Measurements from ENCODE around the gene LTB4R2.
"Not testable (repeated sequence)": the region's sequence is repeated elsewhere in the genome, so short reads cannot be mapped to it uniquely, and the experiment has no call there.

LTB4R2 gene

DNA sequence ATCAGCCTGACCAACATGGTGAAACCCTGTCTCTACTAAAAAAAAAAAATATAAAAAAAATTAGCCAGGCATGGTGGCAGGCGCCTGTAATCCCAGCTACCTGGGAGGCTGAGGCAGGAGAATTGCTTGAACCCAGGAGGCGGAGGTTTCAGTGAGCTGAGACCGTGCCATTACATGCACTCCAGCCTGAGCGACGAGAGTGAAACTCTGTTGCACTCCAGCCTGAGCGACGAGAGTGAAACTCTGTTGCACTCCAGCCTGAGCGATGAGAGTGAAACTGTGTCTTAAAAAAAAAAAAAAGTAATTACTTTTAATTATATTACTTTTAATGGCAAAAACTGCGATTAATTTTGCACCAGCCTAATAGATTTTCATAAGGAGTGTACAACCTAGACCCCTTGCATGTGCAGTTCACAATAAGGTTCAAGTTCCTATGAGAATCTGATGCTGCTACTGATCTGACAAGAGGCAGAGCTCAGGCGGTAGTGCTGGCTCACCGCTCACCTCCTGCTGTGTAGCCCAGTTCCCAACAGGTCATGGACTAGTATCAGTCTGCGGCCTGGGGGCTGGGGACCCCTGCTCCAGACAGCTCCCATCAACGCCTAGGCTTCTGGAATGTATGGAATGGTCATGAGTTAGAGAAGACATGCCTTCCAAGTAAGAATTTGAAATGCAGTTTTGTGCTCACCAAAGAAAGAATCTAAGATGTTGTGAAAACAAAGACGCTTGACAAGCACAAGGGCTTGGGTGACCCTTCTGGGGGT lies 11.5 kb downstream of the LTB4R2 start:
- no peak for DNase-seq

DNA sequence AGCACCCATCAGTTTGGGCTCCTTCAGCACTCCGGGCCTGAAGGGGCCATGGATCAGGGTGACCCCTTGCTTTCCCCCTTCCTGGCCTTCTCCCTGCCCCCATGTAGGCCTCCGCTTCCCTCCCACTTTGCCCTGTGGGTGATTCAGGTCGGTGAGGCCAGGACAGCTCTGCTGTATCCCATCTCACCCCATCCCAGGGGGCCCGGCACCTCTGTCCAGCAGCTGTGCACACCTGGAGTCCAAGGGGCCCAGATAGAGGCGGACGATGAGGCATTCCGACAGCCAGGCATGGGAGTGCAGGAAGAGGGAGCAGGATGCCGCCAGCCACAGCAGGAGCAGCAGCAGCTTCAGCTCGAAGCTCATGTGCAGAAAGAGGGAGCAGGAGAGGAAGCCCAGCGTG lies 12.7 kb downstream of the LTB4R2 start:
- no peak for DNase-seq

DNA sequence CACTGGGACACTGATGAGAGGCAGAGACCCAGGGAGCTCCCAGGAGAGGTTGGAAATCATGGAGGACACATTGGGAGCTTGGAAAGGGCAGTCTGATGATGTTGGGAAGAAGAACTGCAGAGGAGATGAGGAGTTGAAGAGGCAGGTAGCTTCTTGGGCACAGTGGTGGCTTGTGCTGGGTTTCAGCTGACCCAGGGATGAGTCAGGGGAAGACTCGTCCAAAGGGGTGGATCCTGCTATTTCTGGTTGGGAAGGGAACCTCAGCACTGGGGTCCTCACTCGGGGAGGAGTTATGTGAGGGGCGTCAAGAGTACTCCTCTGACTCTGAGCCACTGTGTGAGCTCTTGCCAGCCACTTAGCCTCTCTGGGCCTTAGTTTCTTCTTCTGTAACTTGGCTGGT lies 13.4 kb downstream of the LTB4R2 start:
- DNase-seq: no peak

DNA sequence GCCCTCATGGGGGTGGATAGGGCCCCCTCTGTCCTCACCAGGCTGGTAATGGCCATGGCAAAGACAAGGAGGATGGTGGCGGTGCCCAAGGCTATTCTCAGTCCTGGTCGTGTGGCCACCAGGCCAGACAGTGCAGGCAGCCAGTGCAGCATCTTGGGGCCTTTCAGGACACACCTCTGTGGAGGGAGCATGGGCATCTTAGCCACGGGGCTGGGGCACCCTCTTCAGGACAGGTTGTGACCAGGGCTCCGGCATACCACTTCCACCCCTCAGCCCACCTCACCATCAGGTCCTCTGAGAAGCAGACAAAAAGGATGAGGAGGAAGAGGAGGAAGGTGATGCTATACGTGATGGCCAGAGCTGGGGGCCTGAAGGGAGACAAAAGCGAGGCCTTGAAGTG lies 14.1 kb downstream of the LTB4R2 start:
- no peak for DNase-seq

DNA sequence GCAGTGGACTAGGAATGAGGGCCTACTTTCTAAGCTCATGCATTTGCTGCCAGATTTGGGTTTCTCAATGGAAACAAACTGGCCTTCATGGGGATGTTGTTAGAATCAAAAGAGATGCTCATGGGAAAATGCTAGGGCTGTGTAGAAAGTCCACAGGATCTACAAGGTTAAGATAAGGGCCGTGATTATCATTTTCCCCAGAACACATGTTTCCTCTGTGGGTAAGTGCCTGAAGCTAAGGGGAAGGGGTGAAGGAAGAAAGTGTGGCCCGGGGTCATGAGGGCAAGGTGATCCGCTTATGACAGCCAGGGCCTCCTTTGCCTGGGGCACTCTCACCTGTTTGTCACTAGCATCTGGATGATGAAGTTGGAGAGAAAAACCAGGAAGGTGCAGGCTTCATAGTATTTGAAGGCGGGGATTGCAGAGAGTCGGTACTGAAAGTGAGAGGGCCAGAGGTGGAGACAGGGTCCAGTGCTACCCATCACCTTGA lies 15.1 kb downstream of the LTB4R2 start:
- DNase-seq: no peak

DNA sequence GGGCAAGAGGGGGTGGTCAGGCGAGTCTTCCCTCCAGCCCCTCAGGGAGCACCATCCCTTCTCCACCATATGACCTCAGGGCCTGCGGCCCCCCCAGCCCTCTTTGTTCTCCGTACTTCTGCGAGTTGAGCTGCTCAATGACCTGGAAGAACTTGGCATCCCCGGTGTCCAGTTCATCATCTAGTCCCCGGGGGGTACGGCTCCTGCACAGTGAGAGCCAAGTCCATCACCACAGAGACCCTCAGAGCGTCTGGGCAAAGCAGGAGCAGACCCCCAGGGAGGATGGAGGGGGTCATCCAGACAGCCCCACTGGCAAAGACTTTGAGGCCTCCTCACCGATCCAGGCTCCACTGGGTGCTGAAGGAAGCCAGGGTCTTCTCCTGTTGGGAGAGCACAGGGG lies 16.0 kb downstream of the LTB4R2 start:
- no peak for DNase-seq

DNA sequence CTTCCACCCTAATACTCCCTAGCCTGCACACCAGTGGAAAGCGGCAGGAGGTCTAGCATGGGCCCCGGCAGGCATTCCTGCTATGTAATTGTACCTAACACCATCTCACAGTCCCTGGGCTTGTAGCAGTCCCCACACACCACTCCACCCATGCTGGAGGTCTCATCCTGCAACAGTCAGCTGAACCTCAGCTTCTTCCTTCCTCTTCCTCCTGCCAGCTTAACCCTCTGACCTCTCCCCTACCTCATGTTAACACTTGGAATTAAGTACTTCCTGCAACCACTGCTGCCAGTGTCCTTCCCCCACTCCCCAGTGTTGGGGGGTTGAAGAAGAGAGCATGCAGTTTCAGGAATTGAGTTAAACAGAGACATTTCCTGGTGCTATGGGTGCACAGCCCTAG lies 17.4 kb downstream of the LTB4R2 start:
- DNase-seq: no peak

DNA sequence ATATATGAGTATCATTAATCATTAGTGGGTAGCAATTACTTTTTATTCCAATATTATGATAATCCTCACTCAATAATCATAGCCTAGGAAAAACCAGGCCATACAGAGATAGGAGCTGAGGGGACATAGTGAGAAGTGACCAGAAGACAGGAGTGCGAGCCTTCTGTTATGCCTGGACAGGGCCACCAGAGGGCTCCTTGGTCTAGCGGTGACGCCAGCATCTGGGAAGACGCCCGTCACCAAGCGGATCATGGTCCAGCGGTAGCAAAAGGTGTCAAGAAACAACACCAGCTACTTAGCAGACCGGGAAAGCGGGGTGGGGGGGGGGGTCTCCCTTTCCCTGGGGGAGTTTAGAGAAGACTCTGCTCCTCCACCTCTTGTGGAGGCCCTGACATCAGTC lies 18.0 kb downstream of the LTB4R2 start:
- DNase-seq: not testable (repeated sequence)

DNA sequence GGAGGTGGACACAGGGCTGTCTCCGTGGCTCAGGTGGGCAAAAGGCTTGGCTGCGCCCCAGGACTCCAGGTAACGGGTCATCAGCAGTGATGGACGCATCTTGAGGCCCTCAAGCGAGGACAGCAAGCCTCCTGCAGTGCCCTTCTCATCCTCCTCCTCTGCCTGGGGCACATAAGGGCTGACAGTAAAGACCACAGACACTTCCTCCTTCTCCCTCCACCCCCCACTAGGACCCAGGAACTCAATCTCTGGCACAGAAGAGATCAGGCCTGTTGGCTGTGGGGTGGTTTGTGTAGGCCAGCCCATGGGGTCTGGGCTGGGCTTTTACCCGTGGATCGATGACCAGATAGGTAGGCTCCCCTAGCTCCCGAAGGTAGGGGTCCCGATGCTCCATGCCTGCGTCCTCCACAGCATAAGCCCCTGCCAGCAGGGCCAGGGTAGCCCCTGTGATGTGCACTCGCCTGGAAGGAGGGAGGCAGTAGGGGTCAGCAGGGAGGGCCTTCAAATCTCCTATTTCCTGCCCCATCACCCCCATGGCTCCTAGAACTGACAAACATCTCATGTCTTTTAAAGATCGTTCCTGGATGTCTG lies 19.2 kb downstream of the LTB4R2 start:
- DNase-seq: no peak

DNA sequence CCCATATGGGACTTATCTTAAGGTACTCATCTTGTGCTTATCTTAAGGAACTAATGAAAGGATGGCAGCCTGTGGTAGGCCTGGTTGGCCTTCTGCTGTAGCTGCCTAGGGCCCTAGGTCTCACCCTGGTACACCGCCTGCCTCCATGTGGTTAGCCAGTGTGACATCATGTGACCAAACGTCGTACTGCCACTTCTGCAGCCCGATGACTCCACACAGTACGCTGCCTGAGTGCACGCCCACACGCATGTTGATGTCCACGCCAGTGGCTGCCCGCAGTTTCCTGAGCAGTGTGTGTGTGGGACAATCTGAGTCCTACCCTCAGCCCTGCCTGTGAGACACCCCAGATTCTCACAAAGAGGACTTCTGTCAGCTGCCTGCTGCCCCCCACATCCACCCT lies 19.8 kb downstream of the LTB4R2 start:
- DNase-seq: peak; percentile 80

DNA sequence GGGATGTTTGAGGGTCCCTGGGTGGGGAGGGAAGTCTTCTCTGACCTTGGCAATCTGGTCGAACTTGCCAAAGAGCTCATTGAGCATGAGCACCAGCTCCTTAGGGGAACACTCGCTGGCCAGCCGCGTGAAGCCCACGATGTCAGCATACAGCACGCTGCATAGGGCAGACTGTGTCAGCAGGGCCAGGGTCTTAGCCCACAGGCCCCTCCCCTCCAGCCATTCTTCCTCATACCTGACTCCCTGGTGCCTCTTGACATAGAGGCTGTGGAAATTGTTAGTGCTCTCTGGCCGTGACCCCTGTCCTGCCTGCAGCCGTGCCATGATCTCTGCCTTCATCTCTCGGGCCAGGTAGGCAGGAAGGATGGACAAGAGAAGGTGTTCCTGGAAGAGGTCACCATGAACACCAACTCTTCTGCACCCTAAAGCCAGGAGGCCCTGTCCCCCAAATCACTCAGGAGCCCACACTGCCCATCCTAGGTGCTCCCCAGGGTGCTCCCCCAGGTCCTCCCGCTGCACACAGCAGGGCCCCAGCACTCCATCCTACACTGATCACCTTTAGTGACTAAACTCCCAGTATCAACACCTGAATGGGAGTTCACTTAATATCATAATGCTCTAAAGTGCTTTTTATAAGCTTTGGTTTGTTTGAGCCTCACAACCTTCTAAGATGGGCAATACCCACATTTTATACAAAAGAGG lies 21.2 kb downstream of the LTB4R2 start:
- no peak for DNase-seq

DNA sequence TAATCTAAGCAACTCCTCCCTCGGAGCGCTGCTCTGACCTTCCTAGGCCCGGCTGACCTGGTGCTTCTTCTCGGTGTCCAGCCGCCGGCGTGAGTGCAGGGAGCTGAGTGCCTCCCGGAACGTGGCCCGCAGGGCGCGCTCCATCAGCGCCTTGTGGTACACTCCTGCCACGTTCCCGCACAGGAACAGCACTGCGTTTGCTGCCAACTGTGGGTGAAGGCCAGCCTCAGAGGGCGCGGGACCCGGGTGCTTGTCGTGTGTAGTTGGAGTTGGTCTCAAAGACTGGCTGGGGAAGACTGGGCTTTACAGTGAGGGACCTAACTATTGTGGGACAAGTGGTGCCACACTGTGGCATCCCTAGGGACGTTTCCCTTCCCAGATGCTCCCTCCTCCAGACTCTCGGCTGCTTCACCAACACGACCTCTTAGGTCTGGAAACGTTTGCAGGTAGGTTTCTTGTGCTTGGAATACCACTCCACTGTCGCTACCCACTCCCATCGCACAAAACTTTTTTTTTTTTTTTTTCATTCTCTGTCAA lies 21.9 kb downstream of the LTB4R2 start:
- DNase-seq: no peak

DNA sequence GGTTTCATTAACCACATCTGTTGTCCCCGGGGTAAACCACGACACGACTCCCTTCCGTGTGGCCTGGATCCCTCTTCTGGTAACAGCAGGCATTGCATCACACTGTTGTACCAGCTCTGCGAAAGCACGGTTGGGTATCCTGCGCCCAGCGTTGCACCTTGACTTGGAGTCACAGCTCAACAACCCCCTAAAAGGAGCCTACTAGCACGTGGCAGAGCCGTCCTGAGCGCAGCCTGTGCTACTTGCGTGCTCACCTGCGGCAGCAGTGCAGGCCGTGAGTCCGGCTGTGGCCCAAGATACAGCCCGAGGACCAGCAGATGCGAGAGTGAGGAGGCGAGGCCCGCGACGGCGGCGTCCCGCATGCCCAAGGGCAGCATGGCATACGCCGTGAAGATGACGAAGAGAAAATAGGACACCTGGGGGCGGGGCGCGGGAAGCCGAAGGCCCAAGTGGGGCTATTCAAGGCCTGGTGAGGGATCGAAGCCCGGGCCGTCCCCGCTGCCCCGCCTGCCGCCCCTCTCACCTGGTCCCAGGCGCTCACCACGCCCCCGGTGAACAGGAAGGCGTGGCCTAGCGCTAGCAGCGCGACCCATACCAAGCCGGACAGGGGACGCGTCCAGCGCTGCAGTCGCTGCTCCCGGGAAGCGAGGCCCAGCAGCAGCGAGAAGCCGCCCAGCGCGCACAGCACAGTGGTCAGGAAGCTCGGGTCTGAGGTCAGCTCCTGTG lies 22.5 kb downstream of the LTB4R2 start:
- peak; percentile 92 for DNase-seq

DNA sequence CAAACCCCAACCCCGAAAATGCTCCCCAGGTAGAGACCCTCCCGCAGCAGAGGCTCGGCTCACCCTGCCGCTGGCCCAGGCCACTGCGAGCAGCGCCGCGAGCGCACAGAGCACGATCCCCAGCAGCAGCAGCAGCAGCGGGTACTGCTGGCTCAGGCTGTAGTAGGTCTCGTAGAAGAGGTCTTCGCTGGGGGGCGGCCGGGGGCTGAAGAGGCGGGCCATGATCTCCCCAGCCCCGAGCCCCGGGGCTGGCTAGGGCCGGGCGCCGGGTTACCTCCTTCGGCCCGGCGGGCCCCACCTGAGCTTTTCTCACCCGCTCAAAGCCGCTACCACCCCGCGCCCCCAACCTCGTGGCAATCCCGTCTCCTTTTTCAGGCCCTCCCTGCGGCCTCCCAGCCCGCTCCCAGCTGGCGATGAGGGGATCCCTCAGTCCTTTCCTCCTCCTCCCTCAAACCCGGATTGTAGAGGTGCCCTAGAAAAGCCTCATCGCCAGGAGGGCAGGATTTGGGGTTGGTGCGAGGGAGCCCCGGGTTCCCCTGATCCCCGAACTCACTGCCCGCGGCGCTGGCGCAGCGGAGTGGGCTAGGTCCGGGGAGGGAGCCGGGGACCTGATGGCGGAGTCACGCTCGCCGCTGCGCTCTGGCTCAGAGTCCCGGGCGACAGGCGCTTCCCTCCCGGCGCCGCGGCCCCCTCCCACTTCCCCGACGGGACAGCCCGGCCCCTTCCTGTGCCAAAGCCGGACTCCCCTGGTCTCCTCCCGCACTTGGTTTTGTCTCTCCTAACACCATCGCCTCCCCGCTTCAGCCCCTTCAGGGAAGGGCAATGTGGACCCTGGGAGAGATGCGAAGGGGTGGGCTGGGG lies 24.7 kb downstream of the LTB4R2 start, which contains the start of gene ADCY4:
Gene ADCY4, minus strand, starts transcription at position 641 of the 861 bp plus-strand sequence. Its CDS starts 419 bp downstream, at position 222.
- DNase-seq: no peak

DNA sequence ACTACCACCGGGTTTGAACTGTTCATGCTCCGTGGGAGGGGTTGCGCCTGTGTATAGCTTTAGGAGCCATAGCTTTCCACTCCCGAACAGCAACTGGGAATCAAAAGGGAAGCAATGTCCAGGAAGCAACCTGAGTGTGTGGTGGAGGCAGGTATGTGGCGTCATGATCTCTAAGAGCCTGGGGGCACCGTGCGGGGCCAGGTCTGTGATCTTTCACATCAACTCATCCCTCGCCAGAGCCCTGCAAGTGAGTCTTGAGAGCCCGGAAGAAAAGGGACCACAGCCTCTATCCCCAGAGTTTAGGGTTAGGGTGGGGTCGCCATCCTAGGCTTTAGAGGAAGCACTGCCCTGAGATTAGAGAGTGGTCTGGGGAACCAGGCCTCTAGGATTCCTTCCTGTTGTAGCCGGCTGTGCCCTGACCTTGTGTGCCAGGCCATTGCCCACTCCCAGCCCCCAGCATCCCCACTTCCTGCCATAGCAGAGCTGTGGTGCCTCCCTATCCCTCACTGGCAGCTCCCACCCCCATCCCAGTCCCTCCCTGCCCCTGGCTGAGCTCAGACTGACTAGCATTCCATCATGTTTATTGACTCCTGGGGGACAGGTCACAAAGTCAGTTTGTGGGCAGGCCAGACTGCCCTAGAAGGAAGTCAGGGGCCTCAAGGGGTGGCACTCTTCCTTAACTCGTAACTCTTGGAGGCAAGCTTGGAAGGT lies 25.7 kb downstream of the LTB4R2 start:
- no peak for DNase-seq

DNA sequence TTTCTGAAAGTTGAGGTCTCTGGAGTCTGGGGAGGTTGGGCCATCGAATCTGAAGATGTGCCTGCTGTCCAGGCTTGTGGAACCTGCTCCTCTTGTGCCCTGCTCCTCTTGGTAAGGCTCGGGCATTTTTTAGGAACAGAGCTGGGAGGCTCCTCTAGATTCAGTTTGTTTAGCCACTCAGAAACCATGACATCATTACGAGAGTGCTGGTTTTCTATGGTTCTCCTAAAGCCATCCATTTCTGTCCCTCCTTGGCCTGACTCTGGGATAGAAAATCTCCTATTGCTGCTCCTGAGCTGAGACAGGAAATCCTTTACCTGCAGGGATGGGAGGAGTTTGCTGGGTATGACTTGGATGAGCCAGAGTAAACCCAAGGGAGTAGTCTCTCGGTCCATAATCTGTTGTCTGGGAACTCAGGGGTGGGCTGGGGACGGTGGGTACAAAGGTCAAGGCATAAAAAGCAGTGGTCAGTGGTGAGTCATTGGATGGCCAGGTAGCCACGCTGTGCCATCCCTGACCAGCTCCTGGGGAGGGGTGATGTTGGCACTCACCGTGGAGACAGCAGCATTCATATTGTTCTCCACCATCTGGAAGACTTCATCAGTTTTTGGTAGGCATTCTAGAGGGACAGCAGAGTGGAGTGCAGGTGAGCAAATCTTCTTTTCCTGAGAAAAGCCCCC lies 27.3 kb downstream of the LTB4R2 start:
- DNase-seq: no peak

DNA sequence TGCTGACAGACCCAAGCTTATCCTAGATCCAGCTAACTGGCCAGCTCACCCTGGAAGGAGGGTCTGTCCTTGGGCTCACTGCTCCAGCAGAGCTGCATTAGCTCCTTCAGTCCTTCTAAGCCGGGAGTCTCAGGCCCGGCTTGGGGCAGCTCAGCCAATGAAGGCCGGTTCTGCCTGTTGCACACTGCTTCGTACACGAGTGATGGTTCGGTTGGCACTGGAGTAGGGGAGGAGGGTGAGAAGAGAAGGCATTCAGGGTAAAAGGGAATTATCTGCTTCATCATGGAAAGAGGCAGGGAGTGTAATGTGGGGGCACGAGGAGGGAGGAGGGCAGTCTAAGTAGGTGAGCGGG lies 27.9 kb downstream of the LTB4R2 start:
- no peak for DNase-seq

DNA sequence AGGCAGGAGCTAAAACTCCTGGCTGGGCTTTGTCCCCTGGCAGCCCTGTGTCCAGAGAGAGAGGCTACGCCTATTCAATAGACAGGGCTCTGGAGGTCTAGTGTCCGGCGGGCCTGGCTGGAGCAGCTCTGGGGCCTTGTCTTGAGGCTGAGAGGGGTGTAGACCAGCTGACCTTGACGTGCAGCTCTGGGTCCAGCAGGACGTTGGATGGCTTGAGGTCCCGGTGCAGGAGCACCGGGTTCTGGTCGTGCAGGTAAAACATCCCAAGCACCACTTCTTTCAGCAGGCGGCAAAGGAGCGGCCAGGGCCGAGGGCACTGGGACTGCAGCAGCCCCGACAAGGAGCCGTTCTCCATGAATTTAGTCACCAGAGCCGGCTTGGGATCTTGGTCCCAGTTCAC lies 28.9 kb downstream of the LTB4R2 start:
- no peak for DNase-seq

DNA sequence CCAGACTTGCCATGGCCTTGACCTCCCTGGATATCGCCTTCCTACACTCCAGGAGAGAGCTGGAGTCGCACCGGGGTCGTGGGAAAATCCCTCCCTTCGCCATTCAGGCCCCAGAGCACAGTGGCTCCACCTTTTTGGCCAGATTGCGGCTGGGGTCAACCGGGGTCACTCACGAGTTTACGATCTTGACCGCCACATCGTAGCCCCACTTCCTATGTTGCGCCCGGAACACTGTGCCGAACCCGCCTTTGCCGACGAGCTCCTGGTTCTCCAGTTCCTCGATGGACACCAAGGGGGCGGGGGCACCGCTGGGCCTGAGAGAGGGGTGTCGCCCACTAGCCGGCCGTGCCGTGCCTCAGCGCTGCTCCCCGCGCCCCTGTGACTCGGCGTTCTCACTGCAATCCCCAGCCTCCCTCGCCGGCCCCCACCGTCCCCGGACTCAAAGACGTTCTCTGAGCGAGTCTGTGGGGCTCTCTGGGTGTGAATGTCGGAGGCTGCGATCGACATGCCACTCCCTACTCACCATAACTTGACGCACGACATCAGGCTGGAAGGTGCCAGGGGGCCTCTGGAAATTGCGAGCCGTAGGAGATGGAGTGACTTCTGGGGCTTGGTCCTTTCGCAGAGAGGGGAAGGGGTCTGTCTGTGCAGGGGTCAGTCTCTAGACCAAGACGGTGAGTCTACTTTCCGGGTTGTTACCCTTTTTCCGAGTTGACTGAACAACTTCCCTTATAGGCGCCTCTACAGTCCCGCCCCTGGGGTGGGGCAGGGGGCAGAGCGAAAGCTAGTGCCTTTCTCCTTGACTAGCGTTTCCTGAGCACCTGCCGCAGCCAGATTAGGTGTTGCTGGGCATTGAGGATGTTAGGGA lies 29.6 kb downstream of the LTB4R2 start, which contains the start of gene RIPK3:
Gene RIPK3, minus strand, starts transcription at position 708 of the 868 bp plus-strand sequence. Its CDS starts 165 bp downstream, at position 543.
- peak; percentile 67 for DNase-seq

DNA sequence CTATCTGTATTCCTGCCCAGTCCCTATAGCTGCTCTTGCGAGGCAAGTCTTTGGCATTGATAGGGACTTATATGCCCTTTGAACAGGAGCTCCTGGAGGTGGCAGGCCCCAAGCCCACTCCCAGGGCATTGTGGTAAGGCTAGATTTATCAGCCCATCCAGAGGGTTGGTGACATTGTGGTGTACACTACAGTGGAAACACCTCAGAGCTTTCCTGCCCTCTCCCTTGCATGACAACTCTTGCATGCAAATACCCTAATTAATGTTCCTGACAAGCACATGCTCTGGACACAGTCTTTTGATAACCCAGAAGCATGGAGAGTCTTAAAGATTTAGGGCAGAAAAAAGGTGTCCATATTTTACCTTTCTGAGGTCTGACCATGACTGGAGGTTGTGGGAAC lies 30.7 kb downstream of the LTB4R2 start:
- DNase-seq: no peak

Measured in activated CD4-positive, alpha-beta T cell treated with anti-CD3 and anti-CD28 coated beads, Interleukin-2, amount 50 U/mL, for 16 hours (primary cell).